Body of pancreas (tissue), 4 donors: ENCODE data around the gene OGFR.

Experiments
- POLR2A ChIP-seq, 3 donors: fragments of 450-650 bp; IDR thresholded peaks; one replicate each; pipeline ENCODE4 v1.6.1; 2016; ENCODE audit warnings: antibody characterized with exemption in 3 of 3, mild to moderate bottlenecking in 2 of 3
- TF ChIP-seq, protein P1 (sequence below), 7 experiments: fragments of 450-650 bp in 4 of 7; fragments of 200-600 bp in 3 of 7; sonication (generic) in 3 of 7; IDR thresholded peaks; one replicate each; pipeline ENCODE4 v1.5.1; 2016 to 2019; ENCODE audit warnings: antibody characterized with exemption in 7 of 7

- TF ChIP-seq, protein P1, sequence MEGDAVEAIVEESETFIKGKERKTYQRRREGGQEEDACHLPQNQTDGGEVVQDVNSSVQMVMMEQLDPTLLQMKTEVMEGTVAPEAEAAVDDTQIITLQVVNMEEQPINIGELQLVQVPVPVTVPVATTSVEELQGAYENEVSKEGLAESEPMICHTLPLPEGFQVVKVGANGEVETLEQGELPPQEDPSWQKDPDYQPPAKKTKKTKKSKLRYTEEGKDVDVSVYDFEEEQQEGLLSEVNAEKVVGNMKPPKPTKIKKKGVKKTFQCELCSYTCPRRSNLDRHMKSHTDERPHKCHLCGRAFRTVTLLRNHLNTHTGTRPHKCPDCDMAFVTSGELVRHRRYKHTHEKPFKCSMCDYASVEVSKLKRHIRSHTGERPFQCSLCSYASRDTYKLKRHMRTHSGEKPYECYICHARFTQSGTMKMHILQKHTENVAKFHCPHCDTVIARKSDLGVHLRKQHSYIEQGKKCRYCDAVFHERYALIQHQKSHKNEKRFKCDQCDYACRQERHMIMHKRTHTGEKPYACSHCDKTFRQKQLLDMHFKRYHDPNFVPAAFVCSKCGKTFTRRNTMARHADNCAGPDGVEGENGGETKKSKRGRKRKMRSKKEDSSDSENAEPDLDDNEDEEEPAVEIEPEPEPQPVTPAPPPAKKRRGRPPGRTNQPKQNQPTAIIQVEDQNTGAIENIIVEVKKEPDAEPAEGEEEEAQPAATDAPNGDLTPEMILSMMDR (IDR thresholded peaks at IDR 0.05): no peak
- TF ChIP-seq POLR2A (IDR thresholded peaks at IDR 0.05): no peak
Observed at GRCh38 chr20:62832212-62832922, 27.7 kb downstream of the OGFR start.
